ENCODE measurements around the gene RBBP5.

The RBBP5 gene

GRCh38 chr1:205107327-205107726 lies 14.5 kb downstream of the RBBP5 start:
- Histone ChIP-seq H3K4me1 (ENCODE audit: control insufficient read depth in 2 of 2, insufficient read depth in 2 of 2, low read length in 2 of 2) (no peaks in the 10 kb centered on the region), H3K9me3 (ENCODE audit: control insufficient read depth in 2 of 2, low read length in 2 of 2) (no peaks in the 10 kb centered on the region), H3K36me3 (ENCODE audit: control insufficient read depth in 2 of 2, insufficient read depth in 2 of 2, low read length in 2 of 2) (peaks cover 30 to 53% of the 10 kb centered on the region in 2 donors), H3K27me3 (ENCODE audit: control insufficient read depth in 2 of 2, insufficient read depth in 2 of 2, low read length in 2 of 2) (no peaks in the 10 kb centered on the region), H3K4me3 (ENCODE audit: low read length in 2 of 2) (no peak overlapping the region), H3K9ac (ENCODE audit: low read depth in 1 of 2, low read length in 2 of 2) (no peak overlapping the region), H3K27ac (ENCODE audit: low read depth in 2 of 2, low read length in 2 of 2) (no peak overlapping the region)

GRCh38 chr1:205102404-205102803 lies 19.4 kb downstream of the RBBP5 start:
- Histone ChIP-seq H3K36me3 (ENCODE audit: control insufficient read depth in 2 of 2, insufficient read depth in 2 of 2, low read length in 2 of 2) (peaks cover 66 to 81% of the 10 kb centered on the region in 2 donors), H3K4me3 (ENCODE audit: low read length in 2 of 2) (no peak overlapping the region), H3K9ac (ENCODE audit: low read depth in 1 of 2, low read length in 2 of 2) (no peak overlapping the region), H3K27ac (ENCODE audit: low read depth in 2 of 2, low read length in 2 of 2) (no peak overlapping the region), H3K4me1 (ENCODE audit: control insufficient read depth in 2 of 2, insufficient read depth in 2 of 2, low read length in 2 of 2) (no peaks in the 10 kb centered on the region), H3K27me3 (ENCODE audit: control insufficient read depth in 2 of 2, insufficient read depth in 2 of 2, low read length in 2 of 2) (no peaks in the 10 kb centered on the region), H3K9me3 (ENCODE audit: control insufficient read depth in 2 of 2, low read length in 2 of 2) (no peaks in the 10 kb centered on the region)

- Histone ChIP-seq H3K4me3 (ENCODE audit: low read length in 2 of 2) (no peak overlapping the region), H3K9ac (ENCODE audit: low read depth in 1 of 2, low read length in 2 of 2) (no peak overlapping the region), H3K27ac (ENCODE audit: low read depth in 2 of 2, low read length in 2 of 2) (no peak overlapping the region), H3K27me3 (ENCODE audit: control insufficient read depth in 2 of 2, insufficient read depth in 2 of 2, low read length in 2 of 2) (no peaks in the 10 kb centered on the region), H3K9me3 (ENCODE audit: control insufficient read depth in 2 of 2, low read length in 2 of 2) (no peaks in the 10 kb centered on the region), H3K36me3 (ENCODE audit: control insufficient read depth in 2 of 2, insufficient read depth in 2 of 2, low read length in 2 of 2) (peaks cover 69 to 88% of the 10 kb centered on the region in 2 donors), H3K4me1 (ENCODE audit: control insufficient read depth in 2 of 2, insufficient read depth in 2 of 2, low read length in 2 of 2) (no peaks in the 10 kb centered on the region)
Measured at GRCh38 chr1:205098242-205098641, 23.5 kb downstream of the RBBP5 start.

- Histone ChIP-seq H3K9ac (ENCODE audit: low read depth in 1 of 2, low read length in 2 of 2) (no peak overlapping the region), H3K36me3 (ENCODE audit: control insufficient read depth in 2 of 2, insufficient read depth in 2 of 2, low read length in 2 of 2) (peaks cover 57 to 79% of the 10 kb centered on the region in 2 donors), H3K9me3 (ENCODE audit: control insufficient read depth in 2 of 2, low read length in 2 of 2) (no peaks in the 10 kb centered on the region), H3K4me3 (ENCODE audit: low read length in 2 of 2) (no peak overlapping the region), H3K4me1 (ENCODE audit: control insufficient read depth in 2 of 2, insufficient read depth in 2 of 2, low read length in 2 of 2) (no peaks in the 10 kb centered on the region), H3K27me3 (ENCODE audit: control insufficient read depth in 2 of 2, insufficient read depth in 2 of 2, low read length in 2 of 2) (no peaks in the 10 kb centered on the region), H3K27ac (ENCODE audit: low read depth in 2 of 2, low read length in 2 of 2) (no peak overlapping the region)
Measured at GRCh38 chr1:205095422-205095821, 26.4 kb downstream of the RBBP5 start.

GRCh38 chr1:205091043-205091740 lies 30.6 kb downstream of the RBBP5 start:
- Histone ChIP-seq H3K4me1 (ENCODE audit: control insufficient read depth in 2 of 2, insufficient read depth in 2 of 2, low read length in 2 of 2) (no peaks in the 10 kb centered on the region), H3K9me3 (ENCODE audit: control insufficient read depth in 2 of 2, low read length in 2 of 2) (no peaks in the 10 kb centered on the region), H3K9ac (ENCODE audit: low read depth in 1 of 2, low read length in 2 of 2) (no peak overlapping the region), H3K27ac (ENCODE audit: low read depth in 2 of 2, low read length in 2 of 2) (no peak overlapping the region), H3K36me3 (ENCODE audit: control insufficient read depth in 2 of 2, insufficient read depth in 2 of 2, low read length in 2 of 2) (peaks cover 30 to 58% of the 10 kb centered on the region in 2 donors), H3K4me3 (ENCODE audit: low read length in 2 of 2) (no peak overlapping the region), H3K27me3 (ENCODE audit: control insufficient read depth in 2 of 2, insufficient read depth in 2 of 2, low read length in 2 of 2) (no peaks in the 10 kb centered on the region)

- Histone ChIP-seq H3K9me3 (ENCODE audit: control insufficient read depth in 2 of 2, low read length in 2 of 2) (no peaks in the 10 kb centered on the region), H3K27ac (ENCODE audit: low read depth in 2 of 2, low read length in 2 of 2) (no peak overlapping the region), H3K4me3 (ENCODE audit: low read length in 2 of 2) (no peak overlapping the region), H3K27me3 (ENCODE audit: control insufficient read depth in 2 of 2, insufficient read depth in 2 of 2, low read length in 2 of 2) (no peaks in the 10 kb centered on the region), H3K9ac (ENCODE audit: low read depth in 1 of 2, low read length in 2 of 2) (no peak overlapping the region), H3K36me3 (ENCODE audit: control insufficient read depth in 2 of 2, insufficient read depth in 2 of 2, low read length in 2 of 2) (peaks cover 37 to 48% of the 10 kb centered on the region in 2 donors), H3K4me1 (ENCODE audit: control insufficient read depth in 2 of 2, insufficient read depth in 2 of 2, low read length in 2 of 2) (no peaks in the 10 kb centered on the region)
Measured at GRCh38 chr1:205088341-205088740, 33.4 kb downstream of the RBBP5 start.

GRCh38 chr1:205084360-205084759 lies 37.4 kb downstream of the RBBP5 start, which contains the start of gene TMEM81:
TMEM81 (minus strand) TSS chr1:205084460; CDS start chr1:205084320, 140 bp downstream.
- no peak within 1 kb of the TSS for H3K9ac ChIP-seq (ENCODE audit: low read depth in 1 of 2, low read length in 2 of 2)
- H3K27ac ChIP-seq (ENCODE audit: low read depth in 2 of 2, low read length in 2 of 2), result no peak within 1 kb of the TSS
- H3K4me3 ChIP-seq (ENCODE audit: low read length in 2 of 2), result no peak within 1 kb of the TSS
- H3K27me3 ChIP-seq (ENCODE audit: control insufficient read depth in 2 of 2, insufficient read depth in 2 of 2, low read length in 2 of 2), result no peaks in the 10 kb centered on the region
- H3K36me3 ChIP-seq (ENCODE audit: control insufficient read depth in 2 of 2, insufficient read depth in 2 of 2, low read length in 2 of 2), result peaks cover 27 to 31% of the 10 kb centered on the region in 2 donors
- H3K4me1 ChIP-seq (ENCODE audit: control insufficient read depth in 2 of 2, insufficient read depth in 2 of 2, low read length in 2 of 2), result no peaks in the 10 kb centered on the region
- no peaks in the 10 kb centered on the region for H3K9me3 ChIP-seq (ENCODE audit: control insufficient read depth in 2 of 2, low read length in 2 of 2)

DNA sequence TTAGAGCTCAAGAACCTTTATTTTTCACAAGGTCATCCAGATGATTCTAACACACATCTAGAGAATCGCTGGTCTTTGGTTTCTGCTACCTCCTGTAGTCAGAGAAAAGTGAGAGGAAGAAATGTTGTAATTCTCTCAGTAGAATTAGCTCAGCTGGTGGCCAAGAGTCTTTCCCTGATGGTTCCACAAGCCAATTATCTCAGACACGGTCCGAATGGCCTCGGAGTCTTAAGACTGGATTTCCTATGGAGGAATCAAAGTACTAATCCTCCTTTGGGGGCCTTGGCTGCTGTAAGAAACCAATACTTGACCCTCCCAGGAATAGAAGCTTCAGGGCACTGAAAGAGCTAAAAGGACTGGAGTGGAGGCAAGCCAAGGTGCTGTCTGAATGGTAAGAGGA lies 39.3 kb downstream of the RBBP5 start:
- no peaks in the 10 kb centered on the region for H3K9me3 ChIP-seq (ENCODE audit: control insufficient read depth in 2 of 2, low read length in 2 of 2)
- H3K4me3 ChIP-seq (ENCODE audit: low read length in 2 of 2), result no peak overlapping the region
- H3K9ac ChIP-seq (ENCODE audit: low read depth in 1 of 2, low read length in 2 of 2), result no peak overlapping the region
- peaks cover 17 to 23% of the 10 kb centered on the region in 2 donors for H3K36me3 ChIP-seq (ENCODE audit: control insufficient read depth in 2 of 2, insufficient read depth in 2 of 2, low read length in 2 of 2)
- no peaks in the 10 kb centered on the region for H3K4me1 ChIP-seq (ENCODE audit: control insufficient read depth in 2 of 2, insufficient read depth in 2 of 2, low read length in 2 of 2)
- H3K27me3 ChIP-seq (ENCODE audit: control insufficient read depth in 2 of 2, insufficient read depth in 2 of 2, low read length in 2 of 2), result no peaks in the 10 kb centered on the region
- no peak overlapping the region for H3K27ac ChIP-seq (ENCODE audit: low read depth in 2 of 2, low read length in 2 of 2)

- Histone ChIP-seq H3K36me3 (ENCODE audit: control insufficient read depth in 2 of 2, insufficient read depth in 2 of 2, low read length in 2 of 2) (no peaks in the 10 kb centered on the region), H3K9ac (ENCODE audit: low read depth in 1 of 2, low read length in 2 of 2) (no peak overlapping the region), H3K4me1 (ENCODE audit: control insufficient read depth in 2 of 2, insufficient read depth in 2 of 2, low read length in 2 of 2) (no peaks in the 10 kb centered on the region), H3K4me3 (ENCODE audit: low read length in 2 of 2) (no peak overlapping the region), H3K27me3 (ENCODE audit: control insufficient read depth in 2 of 2, insufficient read depth in 2 of 2, low read length in 2 of 2) (no peaks in the 10 kb centered on the region), H3K9me3 (ENCODE audit: control insufficient read depth in 2 of 2, low read length in 2 of 2) (no peaks in the 10 kb centered on the region), H3K27ac (ENCODE audit: low read depth in 2 of 2, low read length in 2 of 2) (no peak overlapping the region)
Measured at GRCh38 chr1:205077934-205078311, 43.9 kb downstream of the RBBP5 start.

GRCh38 chr1:205077158-205077933 lies 44.4 kb downstream of the RBBP5 start:
- H3K36me3 ChIP-seq (ENCODE audit: control insufficient read depth in 2 of 2, insufficient read depth in 2 of 2, low read length in 2 of 2), result no peaks in the 10 kb centered on the region
- H3K27ac ChIP-seq (ENCODE audit: low read depth in 2 of 2, low read length in 2 of 2), result no peak overlapping the region
- H3K27me3 ChIP-seq (ENCODE audit: control insufficient read depth in 2 of 2, insufficient read depth in 2 of 2, low read length in 2 of 2), result no peaks in the 10 kb centered on the region
- no peaks in the 10 kb centered on the region for H3K9me3 ChIP-seq (ENCODE audit: control insufficient read depth in 2 of 2, low read length in 2 of 2)
- H3K4me3 ChIP-seq (ENCODE audit: low read length in 2 of 2), result no peak overlapping the region
- H3K4me1 ChIP-seq (ENCODE audit: control insufficient read depth in 2 of 2, insufficient read depth in 2 of 2, low read length in 2 of 2), result no peaks in the 10 kb centered on the region
- H3K9ac ChIP-seq (ENCODE audit: low read depth in 1 of 2, low read length in 2 of 2), result no peak overlapping the region

Data from mucosa of rectum (tissue), 2 donors.